Trophoblast cell (in vitro differentiated cells and primary cell): ENCODE data around the gene BDH2.

Experiments used
- DNase-seq, 2 donors: peaks; one replicate each; pipeline ENCODE4 v3.0.0-alpha.2; 2016
- H2AFZ ChIP-seq: 2 replicates; pipeline ENCODE4 v1.6.1; 2013; ENCODE audit warnings: low read length, moderate library complexity, mild to moderate bottlenecking; ENCODE audit not compliant: insufficient read depth, poor library complexity
- H2AK5ac ChIP-seq: 2 replicates; pipeline ENCODE4 v1.6.1; 2013; ENCODE audit warnings: mild to moderate bottlenecking, low read length
- H2BK120ac ChIP-seq: 2 replicates; pipeline ENCODE4 v1.6.1; 2013; ENCODE audit warnings: low read length, mild to moderate bottlenecking, moderate library complexity; ENCODE audit not compliant: insufficient read depth, poor library complexity
- H2BK12ac ChIP-seq: 2 replicates; pipeline ENCODE4 v1.6.1; 2013; ENCODE audit warnings: mild to moderate bottlenecking, low read length, moderate library complexity
- H2BK5ac ChIP-seq: 2 replicates; pipeline ENCODE4 v1.6.1; 2013; ENCODE audit warnings: low read length, low read depth, moderate library complexity, mild to moderate bottlenecking; ENCODE audit not compliant: poor library complexity
- H3K14ac ChIP-seq: 2 replicates; pipeline ENCODE4 v1.6.1; 2013; ENCODE audit warnings: mild to moderate bottlenecking, low read length
- H3K18ac ChIP-seq: 2 replicates; pipeline ENCODE4 v1.6.1; 2013; ENCODE audit warnings: mild to moderate bottlenecking, low read length
- H3K23ac ChIP-seq: 2 replicates; pipeline ENCODE4 v1.6.1; 2013; ENCODE audit warnings: low read length
- H3K27ac ChIP-seq: 2 replicates; pipeline ENCODE4 v1.5.1; 2013; ENCODE audit warnings: low read depth, mild to moderate bottlenecking, inconsistent platforms, low read length, moderate library complexity
- H3K27me3 ChIP-seq: 2 replicates; pipeline ENCODE4 v1.6.1; 2013; ENCODE audit warnings: inconsistent platforms, mild to moderate bottlenecking, low read length, moderate library complexity; ENCODE audit not compliant: insufficient read depth
- H3K36me3 ChIP-seq, 2 experiments: 1 replicate in 1 of 2; 2 replicates in 1 of 2; pipeline ENCODE4 v1.6.1; 2013; ENCODE audit warnings: low read length in 2 of 2, mild to moderate bottlenecking in 2 of 2, moderate library complexity in 1 of 2; ENCODE audit not compliant: insufficient read depth in 2 of 2, control insufficient read depth in 1 of 2
- H3K4ac ChIP-seq: 2 replicates; pipeline ENCODE4 v1.6.1; 2013; ENCODE audit warnings: low read depth, mild to moderate bottlenecking, low read length, moderate library complexity
- H3K4me1 ChIP-seq, 2 experiments: 1 replicate in 1 of 2; 2 replicates in 1 of 2; pipeline ENCODE4 v1.6.1; 2013; ENCODE audit warnings: low read length in 2 of 2, mild to moderate bottlenecking in 2 of 2, moderate library complexity in 1 of 2; ENCODE audit not compliant: insufficient read depth in 2 of 2, control insufficient read depth in 1 of 2
- H3K4me2 ChIP-seq: 2 replicates; pipeline ENCODE4 v1.6.1; 2013; ENCODE audit warnings: inconsistent platforms, mild to moderate bottlenecking, low read length, moderate library complexity
- H3K4me3 ChIP-seq: 2 replicates; pipeline ENCODE4 v1.5.1; 2013; ENCODE audit warnings: mild to moderate bottlenecking, low read depth, low read length, inconsistent platforms
- H3K79me1 ChIP-seq: one replicate; pipeline ENCODE4 v1.6.1; 2013; ENCODE audit warnings: low read length
- H3K79me2 ChIP-seq: 2 replicates; pipeline ENCODE4 v1.6.1; 2013; ENCODE audit warnings: low read length, mild to moderate bottlenecking; ENCODE audit not compliant: control insufficient read depth, insufficient read depth, poor library complexity
- H3K9ac ChIP-seq: 2 replicates; pipeline ENCODE4 v1.6.1; 2013; ENCODE audit warnings: mild to moderate bottlenecking, low read length
- H3K9me3 ChIP-seq: 2 replicates; pipeline ENCODE4 v1.6.1; 2013; ENCODE audit warnings: low read depth, mild to moderate bottlenecking, control low read depth, inconsistent platforms, low read length; ENCODE audit not compliant: insufficient read depth
- H4K12ac ChIP-seq: 2 replicates; pipeline ENCODE4 v1.6.1; 2013; ENCODE audit warnings: low read depth, mild to moderate bottlenecking, low read length, moderate library complexity
- H4K8ac ChIP-seq: 2 replicates; pipeline ENCODE4 v1.6.1; 2013; ENCODE audit warnings: low read depth, mild to moderate bottlenecking, low read length, moderate library complexity
- H4K91ac ChIP-seq: one replicate; pipeline ENCODE4 v1.6.1; 2013; ENCODE audit warnings: low read depth, mild to moderate bottlenecking, low read length, moderate library complexity
- WGBS: extraction: QIAGEN DNeasy Blood & Tissue Kit; methylation state at CpG from one replicate; pipeline ENCODE4 v1.1.7; 2013; ENCODE audit warnings: missing lambda C conversion rate; ENCODE audit not compliant: insufficient read length, insufficient coverage; ENCODE audit errors: extremely low coverage; 5-methylcytosine and 5-hydroxymethylcytosine counted together

BDH2 gene

DNA sequence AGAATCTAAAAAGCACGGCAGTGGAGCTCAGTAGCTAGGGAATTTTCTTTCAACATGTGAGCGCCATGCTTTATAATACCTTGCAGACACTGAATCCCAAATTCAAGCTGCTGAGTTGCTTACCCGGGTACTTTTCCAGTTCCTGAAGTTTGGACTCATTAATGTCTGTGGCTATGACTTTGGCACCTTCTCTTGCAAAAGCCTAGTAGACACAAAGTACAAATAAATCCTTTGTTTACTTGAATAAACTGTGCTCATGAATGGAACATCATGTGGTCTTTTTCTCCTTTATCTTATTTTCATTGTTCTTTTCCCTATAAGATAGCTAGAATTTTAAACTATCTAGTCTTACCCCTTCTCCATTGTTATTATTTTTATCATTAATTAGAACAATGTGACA lies 4.6 kb downstream of the BDH2 start:
- Histone ChIP-seq H3K36me3 (peaks cover 2 to 8% of the 10 kb centered on the region in 2 experiments), H4K91ac (no peak overlapping the region)

GRCh38 chr4:103092245-103092644 lies 7.4 kb downstream of the BDH2 start:
- no peak overlapping the region for H4K91ac ChIP-seq

More for the DNA sequence above, 4.6 kb downstream of the BDH2 start:
- Histone ChIP-seq H3K27me3 (no peaks in the 10 kb centered on the region), H3K23ac (no peak overlapping the region), H3K9ac (no peak overlapping the region), H2AK5ac (no peak overlapping the region), H4K12ac (no peak overlapping the region), H3K18ac (no peak overlapping the region), H2BK5ac (no peak overlapping the region), H3K4ac (no peak overlapping the region), H3K9me3 (no peaks in the 10 kb centered on the region), H3K79me2 (no peaks in the 10 kb centered on the region), H3K4me3 (no peak overlapping the region), H3K27ac (no peak overlapping the region), H2BK12ac (no peak overlapping the region), H2AFZ (no peak overlapping the region), H3K14ac (no peak overlapping the region), H3K4me1 (peaks cover 3% of the 10 kb centered on the region in 2 experiments), H2BK120ac (no peak overlapping the region), H4K8ac (no peak overlapping the region), H3K79me1 (no peaks in the 10 kb centered on the region), H3K4me2 (no peak overlapping the region)
- no peak for DNase-seq
- WGBS = no CpG with 5 or more reads among the region's 3 CpGs

DNA sequence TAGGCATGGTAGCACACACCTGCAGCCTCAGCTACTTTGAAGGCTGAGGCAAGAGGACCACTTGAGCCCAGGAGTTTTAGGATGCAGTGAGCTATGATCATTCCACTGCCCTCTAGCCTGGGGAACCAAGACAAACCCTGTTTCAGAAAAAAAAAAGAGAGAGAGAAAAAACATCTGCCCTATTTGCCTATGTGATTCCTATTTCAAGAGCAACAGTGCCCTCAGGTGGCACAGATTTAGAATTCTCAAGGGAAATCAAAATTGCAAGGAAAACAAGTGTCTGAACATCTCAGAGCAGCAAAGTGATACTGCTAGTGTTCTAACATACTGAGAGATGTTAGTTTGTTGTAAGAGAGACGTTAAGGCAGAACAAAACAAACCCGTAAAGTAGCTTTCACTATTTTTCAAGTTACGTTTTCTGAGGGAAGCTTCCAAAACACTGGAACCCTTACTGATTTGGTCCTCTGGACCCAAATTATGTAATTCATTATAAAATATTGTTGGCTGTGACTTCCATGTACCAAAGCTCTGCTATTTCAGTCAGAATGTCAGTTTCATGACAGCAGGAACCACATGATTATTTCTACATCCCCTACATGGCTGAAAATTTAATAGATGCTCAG lies 7.9 kb downstream of the BDH2 start:
- Histone ChIP-seq H3K36me3 (peaks cover 7 to 22% of the 10 kb centered on the region in 2 experiments), H3K4me2 (no peak overlapping the region), H2BK12ac (no peak overlapping the region), H3K27ac (no peak overlapping the region), H4K8ac (no peak overlapping the region), H3K18ac (no peak overlapping the region), H4K91ac (no peak overlapping the region), H3K79me1 (no peaks in the 10 kb centered on the region), H2AFZ (no peak overlapping the region), H2BK5ac (no peak overlapping the region), H3K4me1 (no peaks in the 10 kb centered on the region), H3K9me3 (no peaks in the 10 kb centered on the region), H3K4ac (no peak overlapping the region), H4K12ac (no peak overlapping the region), H2AK5ac (no peak overlapping the region), H3K14ac (no peak overlapping the region), H3K9ac (no peak overlapping the region), H3K23ac (no peak overlapping the region), H3K27me3 (no peaks in the 10 kb centered on the region), H2BK120ac (no peak overlapping the region), H3K79me2 (no peaks in the 10 kb centered on the region), H3K4me3 (no peak overlapping the region)
- DNase-seq = peak; percentile 30 to 74
- WGBS = no CpG with 5 or more reads among the region's 3 CpGs

More at GRCh38 chr4:103092245-103092644, 7.4 kb downstream of the BDH2 start:
- Histone ChIP-seq H3K79me1 (no peaks in the 10 kb centered on the region), H2AFZ (no peak overlapping the region), H3K4me1 (no peaks in the 10 kb centered on the region), H3K18ac (no peak overlapping the region), H3K9me3 (no peaks in the 10 kb centered on the region), H3K4me3 (no peak overlapping the region), H4K12ac (no peak overlapping the region), H4K8ac (no peak overlapping the region), H3K9ac (no peak overlapping the region), H3K14ac (no peak overlapping the region), H2AK5ac (no peak overlapping the region), H2BK120ac (no peak overlapping the region), H3K4me2 (no peak overlapping the region), H3K79me2 (no peaks in the 10 kb centered on the region), H3K27ac (no peak overlapping the region), H2BK12ac (no peak overlapping the region), H2BK5ac (no peak overlapping the region), H3K23ac (no peak overlapping the region), H3K4ac (no peak overlapping the region), H3K36me3 (peaks cover 5 to 16% of the 10 kb centered on the region in 2 experiments), H3K27me3 (no peaks in the 10 kb centered on the region)
- DNase-seq = no peak

DNA sequence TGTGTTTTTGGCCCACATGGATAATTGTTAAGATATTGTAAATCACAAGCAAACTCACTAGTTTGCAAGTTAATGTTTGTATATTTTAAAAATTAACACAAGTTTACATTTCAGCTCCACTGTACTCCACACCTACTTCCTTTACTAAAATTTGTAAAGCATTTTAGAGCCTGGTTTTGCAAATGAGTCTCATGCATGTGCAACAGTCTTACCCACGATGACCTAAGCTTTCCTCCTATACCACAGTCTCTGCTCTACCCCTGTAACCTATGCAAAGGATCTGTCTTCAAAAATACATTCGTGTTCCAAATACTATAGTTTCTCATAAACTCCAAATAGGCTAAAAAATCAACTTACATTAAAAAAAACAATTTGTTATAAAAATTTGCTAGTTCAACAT lies 10.2 kb downstream of the BDH2 start:
- H3K79me1 ChIP-seq = no peaks in the 10 kb centered on the region
- no peak overlapping the region for H4K12ac ChIP-seq
- H3K79me2 ChIP-seq = no peaks in the 10 kb centered on the region
- no peak overlapping the region for H2BK12ac ChIP-seq
- H3K14ac ChIP-seq = no peak overlapping the region
- H2BK5ac ChIP-seq = no peak overlapping the region
- H3K23ac ChIP-seq = no peak overlapping the region
- no peak overlapping the region for H3K4ac ChIP-seq
- WGBS = no CpG with 5 or more reads among the region's 2 CpGs
- no peak overlapping the region for H3K18ac ChIP-seq
- no peak overlapping the region for H2AFZ ChIP-seq
- no peak overlapping the region for H3K4me2 ChIP-seq
- no peak for DNase-seq
- H4K8ac ChIP-seq = no peak overlapping the region
- no peak overlapping the region for H4K91ac ChIP-seq
- no peak overlapping the region for H3K9ac ChIP-seq
- no peaks in the 10 kb centered on the region for H3K4me1 ChIP-seq
- peaks cover 7 to 28% of the 10 kb centered on the region in 2 experiments for H3K36me3 ChIP-seq
- H3K27ac ChIP-seq = no peak overlapping the region
- no peak overlapping the region for H2AK5ac ChIP-seq
- no peaks in the 10 kb centered on the region for H3K9me3 ChIP-seq
- H2BK120ac ChIP-seq = no peak overlapping the region
- H3K4me3 ChIP-seq = no peak overlapping the region
- no peaks in the 10 kb centered on the region for H3K27me3 ChIP-seq
